Adrenal gland (tissue), 12 donors: ENCODE results near the gene DOCK8. TPM values are rescaled to one million over a fixed set of nuclear protein-coding genes. Genes with fewer than 3 reads are reported as not detected.

Experiments used
- DNase-seq, 7 donors: peaks; one replicate each; pipeline ENCODE4 v3.0.0-alpha.2; 2019 to 2020
- H3K27ac ChIP-seq, 5 donors: fragments of 200-600 bp; sonication (generic) in 4 of 5; 1 replicate in 3 of 5; 2 replicates in 2 of 5; pipeline versions ENCODE4 v1.5.1 to v1.8.0; 2016 to 2020; ENCODE audit warnings: mild to moderate bottlenecking in 1 of 5
- H3K27me3 ChIP-seq: fragments of 200-600 bp; 2 replicates; pipeline ENCODE4 v1.8.0; 2021
- H3K36me3 ChIP-seq, 2 donors: fragments of 200-600 bp; replicated peaks in 1 of 2; 1 replicate in 1 of 2; 2 replicates in 1 of 2; pipeline versions ENCODE4 v1.5.1 to v1.8.0; 2018 to 2022
- H3K4me1 ChIP-seq, 2 donors: fragments of 200-600 bp; replicated peaks in 1 of 2; 1 replicate in 1 of 2; 2 replicates in 1 of 2; pipeline versions ENCODE4 v1.5.1 to v1.8.0; 2018 to 2021
- H3K4me3 ChIP-seq, 4 donors: fragments of 200-600 bp; sonication (generic) in 3 of 4; one replicate each; pipeline ENCODE4 v1.5.1; 2016 to 2018
- H3K9me3 ChIP-seq, 3 donors: fragments of 200-600 bp; sonication (generic) in 1 of 3; replicated peaks in 1 of 3; 1 replicate in 2 of 3; 2 replicates in 1 of 3; pipeline versions ENCODE4 v1.5.1 to v1.8.0; 2016 to 2021
- CTCF ChIP-seq, 6 experiments: fragments of 450-650 bp in 4 of 6; fragments of 200-600 bp in 2 of 6; sonication (generic) in 1 of 6; IDR thresholded peaks; 1 replicate in 5 of 6; 2 replicates in 1 of 6; pipeline versions ENCODE4 v1.5.1 to v1.8.0; 2016 to 2021; ENCODE audit warnings: antibody characterized with exemption in 6 of 6, mild to moderate bottlenecking in 2 of 6, moderate library complexity in 1 of 6
- POLR2A ChIP-seq, 2 donors: fragments of 450-650 bp; IDR thresholded peaks; one replicate each; pipeline ENCODE4 v1.6.1; 2017; ENCODE audit warnings: antibody characterized with exemption in 2 of 2, mild to moderate bottlenecking in 2 of 2, moderate library complexity in 1 of 2
- WGBS, 4 donors: extraction: QIAGEN DNeasy Blood & Tissue Kit in 2 of 4; methylation state at CpG; one replicate each; pipeline versions ENCODE4 v1.1.5 to v1.1.7; 2013 to 2017; 5-methylcytosine and 5-hydroxymethylcytosine counted together
- intact Hi-C, 2 donors: fragments of 100-400 bp; cut with DNase I; formaldehyde crosslinking; loops; one replicate each; pipeline versions ENCODE4 v1.14.1 to v1.15.0; 2022 to 2023
- polyA plus RNA-seq, 3 donors: library from polyadenylated mRNA; stranded (reverse); fragments of 200-250 nt in 2 of 3; fragments of 350-450 nt in 1 of 3; fragmentation: Illumina TruSeq in 1 of 3; extraction: RNeasy Lipid Tissue Mini Kit (QIAGEN cat#74804) in 1 of 3; gene quantifications; one replicate each; pipeline ENCODE4 v1.2.3, GENCODE V29; 2013 to 2014
- total RNA-seq, 9 donors: library from RNA; depleted of rRNA in 4 of 9; stranded (reverse); fragments of >200 nt in 4 of 9; fragments of 120-200 nt in 1 of 9; fragmentation: NEBNext Ultra II Directional in 1 of 9; extraction: Animal tissue kit (Norgen Biotek cat#: 25700) in 1 of 9; gene quantifications; one replicate each; pipeline versions ENCODE4 v1.1.0 to v1.2.4, GENCODE V29; 2013 to 2023
- donor health status: healthy with polysubstance abuse.
- donor health status: Bipolar disorder and iron deficiency.
- donor health status: DM: yes; HTN: yes; CAD: no.
- donor health status: DM: no; HTN: no; CAD: no.
- donor health status: DM: no; HTN: no; CAD: no.
- donor health status: DM: yes; HTN: yes; CAD: no.

The DOCK8 gene
- total and polyA plus RNA-seq, 12 donors: 8.3 to 134 (median 40.5) TPM

GRCh38 chr9:324971-325370 is 110.3 kb downstream of the DOCK8 start:
- no peaks in the 10 kb centered on the region for H3K4me1 ChIP-seq
- intact Hi-C loops: no loop called here
- no peaks in the 10 kb centered on the region for H3K9me3 ChIP-seq
- no peak overlapping the region for H3K4me3 ChIP-seq
- H3K27ac ChIP-seq: no peak overlapping the region
- H3K36me3 ChIP-seq: peaks cover 0 to 5% of the 10 kb centered on the region in 2 donors
- WGBS, 4 donors: 90 to 100% (median 98%) methylated on average over 1 of the region's 1 CpG
- no peak for TF ChIP-seq POLR2A (IDR thresholded peaks at IDR 0.05)
- TF ChIP-seq CTCF (IDR thresholded peaks at IDR 0.05): no peak
- no peaks in the 10 kb centered on the region for H3K27me3 ChIP-seq
- no peak for DNase-seq

DNA sequence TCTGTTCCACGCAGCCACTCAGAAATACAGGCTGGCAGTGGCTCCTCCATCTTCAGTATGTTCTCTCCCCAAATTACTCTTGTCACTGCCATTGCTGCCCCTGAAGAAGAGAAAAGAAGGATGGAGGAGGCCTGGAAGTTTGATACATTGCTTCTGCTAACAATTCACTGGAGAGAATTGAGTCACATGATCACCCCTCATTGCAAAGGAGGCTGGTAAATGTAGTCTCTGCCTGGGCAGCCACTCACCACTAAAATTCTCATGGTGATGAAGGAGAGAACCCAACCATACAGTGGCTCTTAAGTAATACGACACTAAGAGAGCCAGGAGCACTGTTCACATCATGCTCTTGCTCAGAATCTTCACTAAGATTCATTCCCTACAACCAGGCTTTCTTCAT is 112.0 kb downstream of the DOCK8 start:
- Histone ChIP-seq H3K4me3 (no peak overlapping the region), H3K27me3 (no peaks in the 10 kb centered on the region), H3K27ac (no peak overlapping the region), H3K4me1 (no peaks in the 10 kb centered on the region), H3K9me3 (no peaks in the 10 kb centered on the region), H3K36me3 (peaks cover 0 to 5% of the 10 kb centered on the region in 2 donors)
- intact Hi-C loops: no loop called here
- TF ChIP-seq CTCF (IDR thresholded peaks at IDR 0.05) (no peak), POLR2A (IDR thresholded peaks at IDR 0.05) (no peak)
- no peak for DNase-seq
- 81 to 92% (median 85%) methylated on average over 2 of the region's 2 CpGs for WGBS, 4 donors

- 54 to 78% (median 62%) methylated on average over 3 of the region's 3 CpGs for WGBS, 4 donors
Observed at GRCh38 chr9:328453-328852, 113.8 kb downstream of the DOCK8 start.

GRCh38 chr9:331197-331596 is 116.5 kb downstream of the DOCK8 start:
- intact Hi-C loops: no loop called here
- peaks cover 0 to 27% of the 10 kb centered on the region in 2 donors for H3K36me3 ChIP-seq
- no peak for DNase-seq
- H3K27ac ChIP-seq: no peak overlapping the region
- WGBS, 4 donors: 81 to 92% (median 85%) methylated on average over 3 of the region's 3 CpGs
- no peak overlapping the region for H3K4me3 ChIP-seq
- no peaks in the 10 kb centered on the region for H3K4me1 ChIP-seq
- H3K27me3 ChIP-seq: no peaks in the 10 kb centered on the region
- TF ChIP-seq POLR2A (IDR thresholded peaks at IDR 0.05) (no peak), CTCF (IDR thresholded peaks at IDR 0.05) (no peak)
- no peaks in the 10 kb centered on the region for H3K9me3 ChIP-seq

More at GRCh38 chr9:328453-328852, 113.8 kb downstream of the DOCK8 start:
- DNase-seq: no peak
- intact Hi-C loops: no loop called here
- no peak overlapping the region for H3K4me3 ChIP-seq
- no peaks in the 10 kb centered on the region for H3K9me3 ChIP-seq
- H3K27me3 ChIP-seq: no peaks in the 10 kb centered on the region
- TF ChIP-seq POLR2A (IDR thresholded peaks at IDR 0.05): no peak
- TF ChIP-seq CTCF (IDR thresholded peaks at IDR 0.05): no peak
- H3K36me3 ChIP-seq: peaks cover 0 to 5% of the 10 kb centered on the region in 2 donors
- H3K27ac ChIP-seq: no peak overlapping the region
- H3K4me1 ChIP-seq: no peaks in the 10 kb centered on the region
